Activated CD4-positive, alpha-beta T cell treated with anti-CD3 and anti-CD28 coated beads, Interleukin-2, amount 50 U/mL, for 48 hours (primary cell): ENCODE data around the gene ATN1.
"Not testable (repeated sequence)": the region's sequence is repeated elsewhere in the genome, so short reads cannot be mapped to it uniquely, and the experiment has no call there.

Experiments
- DNase-seq, 2 experiments: peaks; one replicate each; pipeline ENCODE4 v3.0.0-alpha.2; 2020

ATN1 gene

GRCh38 chr12:6927379-6928021 lies at the start of gene ATN1:
Gene ATN1, plus strand, starts transcription at chr12:6927959. Its CDS starts 6,043 bp downstream, at chr12:6934002.
- peak; percentile 53 to 61 for DNase-seq

GRCh38 chr12:6879824-6880223 lies 47.9 kb upstream of the ATN1 start:
- DNase-seq, result not testable (repeated sequence)

- DNase-seq, result no peak
Observed at GRCh38 chr12:6883252-6883651, 44.5 kb upstream of the ATN1 start.

GRCh38 chr12:6883683-6884082 lies 44.1 kb upstream of the ATN1 start:
- DNase-seq, result no peak

GRCh38 chr12:6884539-6884938 lies 43.2 kb upstream of the ATN1 start:
- no peak for DNase-seq

- DNase-seq, result not testable (repeated sequence)
Observed at GRCh38 chr12:6886206-6886999, 41.4 kb upstream of the ATN1 start.

- no peak for DNase-seq
Observed at GRCh38 chr12:6887460-6887859, 40.3 kb upstream of the ATN1 start.

GRCh38 chr12:6888360-6888759 lies 39.4 kb upstream of the ATN1 start:
- DNase-seq, result no peak

GRCh38 chr12:6888794-6889193 lies 39.0 kb upstream of the ATN1 start:
- DNase-seq, result not testable (repeated sequence)

GRCh38 chr12:6889775-6890573 lies 37.8 kb upstream of the ATN1 start:
- not testable (repeated sequence) for DNase-seq

GRCh38 chr12:6890789-6891645 lies 36.7 kb upstream of the ATN1 start:
- peak; percentile 100 for DNase-seq

- peak; percentile 30 to 38 for DNase-seq
Observed at GRCh38 chr12:6891646-6892001, 36.1 kb upstream of the ATN1 start.

GRCh38 chr12:6892683-6893082 lies 35.1 kb upstream of the ATN1 start:
- not testable (repeated sequence) for DNase-seq

GRCh38 chr12:6894321-6894720 lies 33.4 kb upstream of the ATN1 start:
- no peak for DNase-seq

- DNase-seq, result no peak
Observed at GRCh38 chr12:6896846-6897435, 30.8 kb upstream of the ATN1 start.

GRCh38 chr12:6899427-6899826 lies 28.3 kb upstream of the ATN1 start:
- no peak for DNase-seq

GRCh38 chr12:6899837-6900519 lies 27.8 kb upstream of the ATN1 start:
- DNase-seq, result peak in 1 of 2 experiments; percentile 32

GRCh38 chr12:6902448-6902847 lies 25.3 kb upstream of the ATN1 start:
- no peak for DNase-seq

GRCh38 chr12:6903722-6904121 lies 24.0 kb upstream of the ATN1 start:
- no peak for DNase-seq

- peak; percentile 99 for DNase-seq
Observed at GRCh38 chr12:6904280-6905276, 23.2 kb upstream of the ATN1 start, which contains the start of gene LRRC23. Gene LRRC23, plus strand, starts transcription at chr12:6904822. Its CDS starts 812 bp downstream, at chr12:6905634.
